OCI-LY1 (cell line): Measurements from ENCODE around the gene GLI3.

Source experiments
- CTCF ChIP-seq: fragments of 200-600 bp; sonication (generic), shearing (Covaris generic); IDR thresholded peaks from 2 replicates; pipeline ENCODE4 v1.5.1; 2017; ENCODE audit warnings: mild to moderate bottlenecking, antibody characterized with exemption, low read length, moderate library complexity, mixed read lengths
- EZH2 ChIP-seq: fragments of 200-600 bp; sonication (generic), shearing (Covaris generic); IDR thresholded peaks from 2 replicates; pipeline ENCODE4 v1.8.0; 2017; ENCODE audit warnings: borderline replicate concordance, mixed run types, mild to moderate bottlenecking, antibody characterized with exemption, low read length, moderate library complexity, mixed read lengths

- TF ChIP-seq CTCF (no peak), EZH2 (no peak)
These were observed 44.9 kb downstream of the GLI3 start for GRCh38 chr7:42192066-42192465.
